HCT116 (cell line): ENCODE results near the gene PAAF1. TPM values are rescaled to one million over a fixed set of nuclear protein-coding genes. Genes with fewer than 3 reads are reported as not detected.

ENCODE experiments used
- ATAC-seq: fragments of 200-7000 bp; cut with Tn5 transposase; 2 replicates; pipeline ENCODE4 v1.9.1; 2020; ENCODE audit warnings: mild to moderate bottlenecking, moderate library complexity
- BruUV-seq: library from RNA; stranded (reverse); fragments of 400-500 nt; replicated peaks from 2 replicates; lab custom pipeline; 2021; lab: Mats Ljungman, UMichigan
- CTCF ChIA-PET: fragments of 300-600 bp; sonication (Branson Sonifier 250); formaldehyde crosslinking; loops from one replicate; lab custom pipeline; 2021; ENCODE audit warnings: antibody characterized with exemption; lab: Charles Lee
- POLR2A ChIA-PET: fragments of 300-600, 350-600 bp; sonication (Branson Sonifier 250); formaldehyde crosslinking; loops from one replicate; lab custom pipeline; 2021; ENCODE audit warnings: antibody characterized with exemption; lab: Charles Lee
- RAD21 ChIA-PET, 2 experiments: fragments of 300-600 bp; sonication (Branson Sonifier 250); formaldehyde crosslinking; loops; one replicate each; lab custom pipeline; 2023; ENCODE audit warnings: low total read pairs in 2 of 2; ENCODE audit not compliant: uncharacterized antibody in 2 of 2, unreplicated experiment in 2 of 2, low non-redundant PET in 1 of 2; lab: Charles Lee
- DNase-seq: peaks from one replicate; pipeline ENCODE4 v3.0.0-alpha.2; 2010; ENCODE audit warnings: low read depth, low spot score
- H2AFZ ChIP-seq: fragments of 200-600 bp; shearing (Covaris generic), sonication (generic); 2 replicates; pipeline ENCODE4 v1.6.1; 2017; ENCODE audit warnings: low read depth, mixed run types, mixed read lengths, antibody characterized with exemption, low read length; ENCODE audit not compliant: poor library complexity, severe bottlenecking
- H3K27ac ChIP-seq: 2 replicates; pipeline ENCODE4 v1.5.1; 2012; ENCODE audit warnings: low read depth, low read length
- H3K27me3 ChIP-seq: fragments of 200-600 bp; sonication (generic); 2 replicates; pipeline ENCODE4 v1.6.1; 2016; ENCODE audit warnings: mixed run types, low read length, mixed read lengths; ENCODE audit not compliant: insufficient read depth
- H3K36me3 ChIP-seq, 2 experiments: fragments of 200-500 bp in 1 of 2; fragments of 200-600 bp in 1 of 2; sonication (Bioruptor generic) in 1 of 2; sonication (generic) in 1 of 2; 2 replicates each; pipeline versions ENCODE4 v1.5.1 to v1.6.1; 2014 to 2016; ENCODE audit warnings: low read length in 2 of 2, inconsistent platforms in 1 of 2, mixed read lengths in 1 of 2, mixed run types in 1 of 2; ENCODE audit not compliant: insufficient read depth in 2 of 2, control insufficient read depth in 1 of 2
- H3K4me1 ChIP-seq, 2 experiments: fragments of 200-600 bp in 1 of 2; sonication (generic) in 1 of 2; 2 replicates each; pipeline versions ENCODE4 v1.5.1 to v1.6.1; 2012 to 2017; ENCODE audit warnings: low read length in 2 of 2, inconsistent platforms in 1 of 2, mild to moderate bottlenecking in 1 of 2, mixed read lengths in 1 of 2, mixed run types in 1 of 2, moderate library complexity in 1 of 2; ENCODE audit not compliant: insufficient read depth in 2 of 2, control insufficient read depth in 1 of 2
- H3K4me2 ChIP-seq: fragments of 200-600 bp; sonication (generic); 2 replicates; pipeline ENCODE4 v1.6.1; 2017; ENCODE audit warnings: mixed run types, low read length, mixed read lengths
- H3K4me3 ChIP-seq, 2 experiments: fragments of 200-600 bp in 1 of 2; sonication (generic) in 1 of 2; replicated peaks in 1 of 2; 2 replicates each; pipeline ENCODE4 v1.5.1; 2011 to 2016; ENCODE audit warnings: low read length in 2 of 2, control low read depth in 1 of 2, low read depth in 1 of 2, mild to moderate bottlenecking in 1 of 2, mixed read lengths in 1 of 2, mixed run types in 1 of 2
- H3K79me2 ChIP-seq: fragments of 200-600 bp; sonication (generic); 2 replicates; pipeline ENCODE4 v1.6.1; 2017; ENCODE audit warnings: mild to moderate bottlenecking, mixed run types, low read length, moderate library complexity, mixed read lengths; ENCODE audit not compliant: insufficient read depth
- H3K9ac ChIP-seq: fragments of 200-600 bp; sonication (generic); 2 replicates; pipeline ENCODE4 v1.6.1; 2016; ENCODE audit warnings: low read length, mixed read lengths
- H3K9me2 ChIP-seq: fragments of 200-600 bp; sonication (generic), shearing (Covaris generic); 2 replicates; pipeline ENCODE4 v1.6.1; 2017; ENCODE audit warnings: mixed run types, mild to moderate bottlenecking, moderate library complexity; ENCODE audit not compliant: insufficient read depth
- H3K9me3 ChIP-seq, 2 experiments: fragments of 200-500 bp in 1 of 2; fragments of 200-600 bp in 1 of 2; sonication (Bioruptor generic) in 1 of 2; sonication (generic) in 1 of 2; 2 replicates each; pipeline ENCODE4 v1.6.1; 2014 to 2017; ENCODE audit warnings: low read length in 2 of 2, mixed read lengths in 2 of 2, inconsistent platforms in 1 of 2, low read depth in 1 of 2, mild to moderate bottlenecking in 1 of 2, mixed run types in 1 of 2, moderate library complexity in 1 of 2; ENCODE audit not compliant: control insufficient read depth in 1 of 2, insufficient read depth in 1 of 2
- H4K20me1 ChIP-seq: fragments of 200-600 bp; sonication (generic), shearing (Covaris generic); 2 replicates; pipeline ENCODE4 v1.6.1; 2017; ENCODE audit warnings: mixed run types, mild to moderate bottlenecking, moderate library complexity; ENCODE audit not compliant: insufficient read depth
- ATF3 ChIP-seq: IDR thresholded peaks from 2 replicates; pipeline ENCODE4 v1.6.1; 2012
- CBX3 ChIP-seq: IDR thresholded peaks from 2 replicates; pipeline ENCODE4 v1.6.1; 2012; ENCODE audit warnings: low read depth
- CEBPB ChIP-seq: IDR thresholded peaks from 2 replicates; pipeline ENCODE4 v1.6.1; 2012; ENCODE audit warnings: low read depth
- CTCF ChIP-seq, 3 experiments: fragments of 200-600 bp in 1 of 3; sonication (generic) in 1 of 3; IDR thresholded peaks in 2 of 3; conservative IDR thresholded peaks in 1 of 3; 2 replicates each; pipeline ENCODE4 v1.5.1; 2012 to 2017; ENCODE audit warnings: low read depth in 2 of 3, low read length in 2 of 3, antibody characterized with exemption in 1 of 3, borderline replicate concordance in 1 of 3, control low read depth in 1 of 3, mild to moderate bottlenecking in 1 of 3, mixed read lengths in 1 of 3, mixed run types in 1 of 3, moderate library complexity in 1 of 3; ENCODE audit not compliant: insufficient read depth in 1 of 3
- JUND ChIP-seq: IDR thresholded peaks from 2 replicates; pipeline ENCODE4 v1.6.1; 2012
- POLR2AphosphoS5 ChIP-seq: IDR thresholded peaks from 2 replicates; pipeline ENCODE4 v1.6.1; 2011; ENCODE audit warnings: mild to moderate bottlenecking, low read depth, low read length, moderate library complexity
- RAD21 ChIP-seq: IDR thresholded peaks from 2 replicates; pipeline ENCODE4 v1.6.1; 2012; ENCODE audit warnings: low read depth, mild to moderate bottlenecking
- REST ChIP-seq: IDR thresholded peaks from 2 replicates; pipeline ENCODE4 v1.6.1; 2012; ENCODE audit warnings: low read depth
- SIN3A ChIP-seq: IDR thresholded peaks from 2 replicates; pipeline ENCODE4 v1.6.1; 2012; ENCODE audit warnings: low read depth
- TCF7L2 ChIP-seq: IDR thresholded peaks from 2 replicates; pipeline ENCODE4 v1.7.0; 2011; ENCODE audit warnings: borderline replicate concordance, inconsistent platforms; ENCODE audit not compliant: insufficient read depth, insufficient read length; ENCODE audit errors: extremely low read depth
- YY1 ChIP-seq: IDR thresholded peaks from 2 replicates; pipeline ENCODE4 v1.6.1; 2011; ENCODE audit warnings: low read length, low read depth, moderate library complexity, mild to moderate bottlenecking; ENCODE audit not compliant: insufficient replicate concordance; ENCODE audit errors: extremely low read depth
- intact Hi-C: fragments of 100-400 bp; cut with micrococcal nuclease; formaldehyde crosslinking; loops from 2 replicates; pipeline ENCODE4 v1.10.0; 2022
- total RNA-seq: library from RNA; stranded (reverse); gene quantifications from one replicate; pipeline ENCODE4 v1.2.1, GENCODE V29; 2021; ENCODE audit not compliant: unreplicated experiment

Gene PAAF1
- total RNA-seq, 1 experiment from 2014 or later: 15.5 TPM

- Histone ChIP-seq H2AFZ (no peak overlapping the region), H3K27ac (no peak overlapping the region), H3K4me1 (no peaks in the 10 kb centered on the region), H3K79me2 (no peaks in the 10 kb centered on the region), H3K4me2 (no peak overlapping the region), H3K9ac (no peak overlapping the region), H3K36me3 (no peaks in the 10 kb centered on the region), H3K9me3 (no peaks in the 10 kb centered on the region), H3K4me3 (no peak overlapping the region), H3K9me2 (no peaks in the 10 kb centered on the region), H3K27me3 (no peaks in the 10 kb centered on the region), H4K20me1 (no peaks in the 10 kb centered on the region)
- CTCF ChIA-PET: no interaction called here
- RAD21 ChIA-PET: no interaction called here
- intact Hi-C loops: no loop called here
- POLR2A ChIA-PET: no interaction called here
- no TSS peak for BruUV-seq
- DNase-seq (no peak), ATAC-seq (no peak)
- TF ChIP-seq CTCF (IDR thresholded peaks at IDR 0.05 in 2 of 3, conservative IDR thresholded peaks at IDR 0.05 in 1 of 3; ENCODE audit: borderline replicate concordance in 1 of 3, insufficient read depth in 1 of 3, low read depth in 2 of 3, low read length in 2 of 3): no peak
- no peak for TF ChIP-seq TCF7L2
- TF ChIP-seq POLR2AphosphoS5: no peak
- no peak for TF ChIP-seq SIN3A
- TF ChIP-seq REST: no peak
- no peak for TF ChIP-seq CEBPB
- no peak for TF ChIP-seq YY1
- no peak for TF ChIP-seq CBX3
- no peak for TF ChIP-seq JUND
- TF ChIP-seq ATF3: no peak
- no peak for TF ChIP-seq RAD21
Observed at GRCh38 chr11:73913472-73913871, 36.7 kb downstream of the PAAF1 start.
